ENCODE results near the gene GFM1. TPM values are rescaled to one million over a fixed set of nuclear protein-coding genes. Genes with fewer than 3 reads are reported as not detected.

The GFM1 gene
- total RNA-seq, 4 donors from 2014 or later = 30.8 to 42.7 (median 36.6) TPM

- TF ChIP-seq CTCF (IDR thresholded peaks at IDR 0.05) = no peak
- TF ChIP-seq POLR2A (IDR thresholded peaks at IDR 0.05) = no peak
- no peak overlapping the region for H3K4me3 ChIP-seq (ENCODE audit: low read depth, poor library complexity, severe bottlenecking)
- 72 to 91% methylated on average over 4 of the region's 4 CpGs for WGBS, 2 donors
- peak in 1 of 2 donors; percentile 54 for DNase-seq (ENCODE audit: low spot score in 2 of 2)
- intact Hi-C loops (cut with DNase I; ENCODE audit: low total_unique reads) = no loop called here
These were observed 94.8 kb downstream of the GFM1 start for GRCh38 chr3:158739078-158739477.

GRCh38 chr3:158739661-158740060 lies 95.3 kb downstream of the GFM1 start:
- WGBS, 2 donors = 85 to 89% methylated on average over 3 of the region's 3 CpGs
- TF ChIP-seq POLR2A (IDR thresholded peaks at IDR 0.05) = no peak
- no peak for TF ChIP-seq CTCF (IDR thresholded peaks at IDR 0.05)
- DNase-seq (ENCODE audit: low spot score in 2 of 2) = peak in 1 of 2 donors; percentile 31
- intact Hi-C loops (cut with DNase I; ENCODE audit: low total_unique reads) = no loop called here
- H3K4me3 ChIP-seq (ENCODE audit: low read depth, poor library complexity, severe bottlenecking) = no peak overlapping the region

Other genes with a start within 250 kb of the GFM1 start
- gene MLF1, start 73.3 kb upstream of the GFM1 start, total RNA-seq = 10 to 100 TPM in 1 of 4 donors, 1 to 10 TPM in 3; 5.4 to 11.0 (median 6.0) TPM
- 10 to 100 TPM in 2 of 4 donors, 1 to 10 TPM in 2; 6.9 to 13.7 (median 10.3) TPM for gene LXN, start 28.1 kb downstream of the GFM1 start, total RNA-seq
- 10 to 100 TPM in 2 of 4 donors, 1 to 10 TPM in 2; 5.9 to 89.7 (median 9.2) TPM for gene RARRES1, start 87.9 kb downstream of the GFM1 start, total RNA-seq
- gene MFSD1, start 157.5 kb downstream of the GFM1 start, total RNA-seq = 10 to 100 TPM; 48.9 to 99.2 (median 62.0) TPM